C1 segment of cervical spinal cord (tissue), 14 donors: ENCODE results near the gene BRME1.
A peak's percentile ranks its signal among the peaks of the same experiment; 100 is the strongest.
"Not testable (repeated sequence)": the region's sequence is repeated elsewhere in the genome, so short reads cannot be mapped to it uniquely, and the experiment has no call there.

Experiments
- DNase-seq, 14 donors: peaks; one replicate each; lab custom pipeline; 2025; lab: John Stamatoyannopoulos, UW

The BRME1 gene

DNA sequence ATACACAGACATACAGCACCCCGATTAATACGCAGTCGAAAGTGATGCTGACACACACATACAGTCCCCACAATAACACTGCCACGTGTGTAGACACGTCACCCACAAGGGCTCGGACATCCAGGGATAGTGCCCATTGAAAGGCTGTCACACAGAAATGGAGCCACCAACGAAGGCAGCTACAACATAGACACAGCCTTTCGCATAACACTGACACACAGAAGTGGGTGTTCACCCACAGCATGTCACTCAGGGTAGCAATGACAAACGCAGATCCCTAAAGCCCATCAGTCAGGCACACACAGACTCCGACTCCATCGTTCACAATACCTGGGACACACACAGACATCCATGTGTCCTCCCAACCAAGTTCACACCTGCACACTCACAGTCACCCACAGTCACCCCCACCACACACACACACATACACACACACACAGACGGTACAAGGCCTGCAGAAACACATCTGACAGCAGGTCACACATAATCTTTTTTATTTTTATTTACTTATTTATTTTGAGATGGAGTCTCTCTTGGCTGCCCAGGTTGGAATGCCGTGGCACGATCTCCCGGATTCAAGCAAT, 39.4 kb downstream of the BRME1 start:
- no peak for DNase-seq

DNA sequence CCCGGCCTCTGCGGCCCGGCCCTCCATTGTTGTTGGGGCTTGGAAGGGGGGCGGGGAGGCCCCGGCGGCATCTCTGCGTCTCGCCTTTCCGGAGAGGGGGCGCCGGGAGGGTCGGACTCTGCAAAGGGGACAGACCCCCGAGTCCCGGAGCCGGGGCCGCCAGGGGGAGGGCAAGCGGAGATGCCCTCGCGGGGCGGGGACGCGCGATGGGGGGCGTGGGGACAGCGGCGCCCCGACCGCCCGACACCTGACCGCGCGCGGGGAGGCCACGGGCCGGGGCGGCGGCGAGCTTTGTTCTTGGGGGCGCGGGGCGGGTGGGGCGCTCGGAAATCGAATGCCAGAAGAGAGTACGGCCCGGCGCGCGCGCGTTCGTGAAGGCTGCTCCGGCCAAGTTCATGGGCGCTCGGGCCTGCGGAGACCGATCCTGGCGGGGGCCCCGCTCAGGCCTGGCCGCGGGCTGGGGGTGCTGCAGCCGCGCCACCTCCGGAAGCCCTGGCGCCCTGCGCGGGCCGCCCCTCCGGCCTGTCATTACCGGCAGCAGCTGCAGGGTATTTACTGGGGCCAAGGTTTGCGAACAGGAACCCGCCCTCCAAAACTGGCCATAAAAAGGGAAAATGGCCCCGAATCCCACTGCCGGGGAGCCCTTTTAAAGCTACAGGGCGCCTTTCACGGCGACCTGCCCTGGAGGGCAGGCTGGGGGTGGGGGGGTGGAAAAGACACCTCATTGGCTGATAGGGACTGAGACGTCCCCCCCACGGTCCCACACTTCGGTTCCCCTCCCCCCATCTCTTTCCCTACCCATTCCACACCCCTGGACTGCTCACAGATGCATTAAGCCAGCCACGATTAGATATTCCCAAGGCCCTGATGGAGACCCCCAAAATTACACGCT, 40.1 kb downstream of the BRME1 start:
- DNase-seq: peak in 2 of 14 donors; percentile 31 to 39

DNA sequence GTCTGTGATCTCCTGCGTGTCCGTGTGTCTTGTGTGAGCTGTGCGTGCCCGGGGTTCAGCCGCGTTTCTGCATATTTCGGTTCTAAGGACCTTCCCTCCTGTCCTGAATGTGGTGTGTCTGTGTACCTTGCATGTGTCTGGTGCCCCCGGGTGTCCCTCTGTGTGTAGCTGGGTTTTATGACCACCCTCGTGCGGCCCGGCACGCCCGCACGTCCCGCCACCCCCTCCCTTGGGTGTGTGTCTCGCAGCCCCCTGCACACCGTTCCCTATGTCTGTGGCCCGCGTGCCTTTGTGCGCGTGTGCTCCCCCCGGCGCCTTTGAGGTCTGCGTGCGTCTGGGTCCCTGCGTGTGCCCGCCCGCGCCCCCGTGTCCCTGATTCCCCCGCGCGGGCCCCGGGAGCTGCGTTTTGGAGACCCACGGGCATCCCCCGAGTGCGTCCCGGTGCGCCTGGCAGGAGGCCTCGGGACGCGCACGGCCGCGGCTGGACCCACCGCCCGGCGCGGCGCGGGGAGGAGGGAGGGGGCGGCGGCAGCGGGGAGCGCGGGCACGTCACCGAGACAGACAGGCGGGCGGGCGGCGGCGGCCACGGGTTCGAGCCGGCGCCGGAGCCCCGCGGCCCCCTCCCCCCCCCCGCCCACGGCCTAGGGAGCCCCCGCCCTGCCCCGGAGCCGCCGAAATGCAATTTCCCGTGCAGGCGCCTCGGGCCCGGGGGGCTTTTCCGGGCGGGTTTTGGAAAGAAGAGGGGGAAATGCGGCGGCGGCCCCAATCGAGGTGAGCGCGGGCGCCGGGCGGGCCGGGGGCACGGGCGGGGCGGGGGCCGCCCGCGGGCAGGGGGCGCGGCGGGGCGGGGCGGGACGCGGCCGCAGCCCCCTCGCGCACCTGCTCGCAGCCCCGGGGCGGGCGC, 41.0 kb downstream of the BRME1 start:
- no peak for DNase-seq

DNA sequence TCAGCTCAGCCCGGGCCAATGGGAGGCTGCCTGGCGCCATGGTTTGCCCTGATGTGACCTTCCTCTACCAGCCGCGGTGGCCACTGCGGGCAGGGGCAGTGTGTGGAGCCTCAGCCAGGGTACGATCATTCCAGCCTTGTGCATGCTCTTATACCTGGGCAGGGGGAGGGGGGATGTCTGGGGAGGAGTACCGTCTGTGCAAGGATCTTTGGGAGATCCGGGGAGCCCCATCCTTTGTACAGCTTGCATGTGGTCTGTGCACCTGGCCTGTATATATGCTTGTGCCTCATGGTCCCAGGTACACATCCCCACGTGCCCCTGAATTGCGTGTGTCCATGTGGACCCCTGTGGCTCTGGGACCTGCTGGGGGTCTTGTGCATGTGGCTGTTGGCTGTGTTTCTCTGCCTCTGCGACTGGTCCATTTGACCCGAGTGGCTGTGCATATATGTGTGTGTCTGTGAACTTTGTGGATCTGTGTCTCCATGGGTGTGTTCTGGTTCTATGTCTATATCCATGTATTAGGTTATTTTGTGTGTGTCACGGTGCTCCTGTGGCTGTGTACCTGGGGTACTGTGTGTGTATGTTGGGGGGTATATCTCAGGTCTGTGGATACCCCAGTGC, 41.8 kb downstream of the BRME1 start:
- peak in 1 of 14 donors; percentile 8 for DNase-seq

DNA sequence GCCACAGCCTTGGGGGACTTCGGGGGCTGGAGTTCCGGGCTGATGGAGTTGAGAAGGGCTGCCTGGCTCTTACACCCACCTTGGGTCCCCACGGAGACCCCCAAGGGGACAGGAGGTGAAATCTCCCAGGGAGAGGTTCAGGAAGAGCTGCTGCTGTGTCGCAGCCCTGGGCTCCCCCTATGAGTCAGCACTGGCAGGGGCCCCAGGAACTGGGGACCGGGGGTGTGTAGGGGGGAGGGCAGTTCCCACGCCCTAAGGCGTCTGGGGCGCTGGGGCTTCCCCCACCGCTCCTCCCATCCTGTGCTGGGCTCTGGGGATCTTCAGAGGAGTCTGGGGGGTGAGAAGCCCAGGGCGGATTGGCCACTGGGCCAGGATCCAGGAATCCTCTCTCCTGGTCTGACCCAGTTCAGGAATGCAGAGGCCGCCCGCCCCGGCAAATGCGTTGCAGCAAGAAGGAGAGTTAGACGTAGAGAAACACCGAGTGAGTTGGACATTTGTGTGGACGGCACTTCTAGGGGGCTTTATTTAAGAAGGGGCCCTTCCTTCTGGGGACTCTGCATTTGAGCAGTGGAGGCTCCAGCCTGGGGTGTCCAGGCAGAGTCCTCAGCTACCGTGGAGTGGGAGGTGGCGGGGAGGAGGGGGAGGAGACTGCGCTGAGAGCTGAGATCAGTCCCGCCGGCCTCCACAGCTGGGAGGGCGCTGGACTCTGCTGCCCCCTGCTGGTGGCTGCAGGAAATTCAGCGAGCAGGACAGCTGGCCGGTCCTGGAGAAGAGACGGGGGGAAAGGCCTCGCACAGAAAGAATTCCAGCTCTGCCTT, 44.0 kb downstream of the BRME1 start:
- peak in 13 of 14 donors; percentile 54 to 93 (median 83) for DNase-seq

DNA sequence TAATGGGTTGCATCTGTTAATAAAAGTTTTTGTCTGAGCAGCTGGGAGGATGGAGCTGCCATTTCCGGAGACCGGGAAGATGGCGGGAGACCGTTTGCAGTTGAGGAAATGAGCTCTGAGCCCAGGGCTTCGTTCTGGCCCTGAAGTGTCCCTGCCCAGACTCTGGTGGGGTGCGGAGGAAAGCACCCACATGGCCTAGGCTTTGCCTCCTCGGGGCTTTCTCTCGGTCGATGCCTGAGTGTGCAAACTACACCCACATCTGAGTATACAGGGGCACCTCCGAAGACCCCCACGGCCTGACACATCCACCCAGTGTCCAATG, 44.6 kb downstream of the BRME1 start:
- no peak for DNase-seq

DNA sequence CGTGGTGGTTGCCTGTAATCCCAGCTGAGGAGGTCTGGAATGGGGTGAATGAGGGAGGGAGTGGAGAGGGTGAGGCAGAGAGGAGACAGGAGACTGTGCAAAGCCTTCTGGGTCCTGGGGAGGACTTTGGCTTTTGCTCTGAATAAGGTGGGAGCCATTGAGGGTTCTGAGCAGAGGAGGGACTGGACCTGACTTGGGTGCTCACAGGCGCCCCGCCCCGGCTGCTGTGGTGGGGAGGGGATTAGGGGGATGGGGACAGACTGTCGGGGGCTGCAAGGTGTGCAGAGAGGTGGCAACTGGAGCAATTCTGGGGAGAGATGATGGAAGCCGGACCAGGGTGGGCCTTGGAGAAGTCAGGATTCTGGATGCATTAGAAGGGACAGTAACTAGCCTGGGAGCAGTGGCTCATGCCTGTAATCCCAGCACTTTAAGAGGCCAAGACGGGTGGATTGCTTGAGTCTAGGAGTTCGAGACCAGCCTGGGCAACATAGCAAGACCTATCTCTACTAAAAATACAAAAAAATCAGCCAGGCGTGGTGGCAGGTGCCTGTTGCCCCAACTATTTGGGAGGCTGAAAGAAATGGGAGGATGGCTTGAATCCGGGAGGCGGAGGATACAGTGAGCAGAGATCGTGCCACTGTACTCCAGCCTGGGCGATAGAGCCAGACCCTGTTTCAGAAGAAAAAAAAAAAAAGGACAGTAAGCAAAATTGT, 45.1 kb downstream of the BRME1 start:
- DNase-seq: no peak

DNA sequence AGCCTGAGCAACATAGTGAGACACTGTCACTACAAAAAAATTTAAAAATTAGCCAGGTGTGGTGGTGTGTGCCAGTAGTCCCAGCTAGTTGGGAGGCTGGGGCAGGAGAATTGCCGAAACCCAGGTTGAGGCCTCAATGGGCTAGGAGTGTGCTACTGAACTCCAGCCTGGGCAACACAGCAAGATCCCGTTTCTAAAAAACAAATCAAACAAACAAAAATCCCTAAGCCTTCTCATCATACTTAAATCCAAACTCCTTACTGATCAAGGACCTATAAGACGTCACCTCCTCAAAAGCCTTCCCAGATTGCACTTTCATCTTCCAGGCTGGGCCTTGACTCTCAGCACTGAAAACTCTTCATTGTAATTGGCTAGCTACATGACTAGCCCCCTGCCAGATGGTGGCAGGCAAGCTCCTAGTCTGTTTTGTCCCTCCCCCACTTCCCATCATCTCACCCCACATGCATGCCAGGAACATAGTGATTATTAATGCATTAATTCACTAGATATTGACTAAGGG, 46.5 kb downstream of the BRME1 start:
- no peak for DNase-seq

DNA sequence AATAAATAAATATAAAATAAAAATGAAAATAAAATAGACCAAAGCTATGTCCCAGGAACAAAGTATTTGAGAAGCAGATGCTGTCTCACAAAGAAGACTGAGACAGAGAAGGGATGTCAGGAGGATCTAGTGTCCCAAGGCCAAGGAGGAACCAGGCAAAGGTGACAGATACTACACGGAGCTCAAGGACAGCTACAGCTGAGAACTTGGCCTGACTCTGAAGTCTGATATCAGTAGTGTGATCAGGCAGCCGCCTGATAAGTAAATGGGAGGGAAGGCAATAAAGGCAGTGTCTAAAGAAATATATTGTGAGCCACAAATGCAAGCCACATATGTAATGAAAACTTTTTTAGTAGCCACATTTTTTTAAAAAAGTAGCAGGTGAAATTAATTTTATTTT, 49.4 kb downstream of the BRME1 start:
- no peak for DNase-seq

DNA sequence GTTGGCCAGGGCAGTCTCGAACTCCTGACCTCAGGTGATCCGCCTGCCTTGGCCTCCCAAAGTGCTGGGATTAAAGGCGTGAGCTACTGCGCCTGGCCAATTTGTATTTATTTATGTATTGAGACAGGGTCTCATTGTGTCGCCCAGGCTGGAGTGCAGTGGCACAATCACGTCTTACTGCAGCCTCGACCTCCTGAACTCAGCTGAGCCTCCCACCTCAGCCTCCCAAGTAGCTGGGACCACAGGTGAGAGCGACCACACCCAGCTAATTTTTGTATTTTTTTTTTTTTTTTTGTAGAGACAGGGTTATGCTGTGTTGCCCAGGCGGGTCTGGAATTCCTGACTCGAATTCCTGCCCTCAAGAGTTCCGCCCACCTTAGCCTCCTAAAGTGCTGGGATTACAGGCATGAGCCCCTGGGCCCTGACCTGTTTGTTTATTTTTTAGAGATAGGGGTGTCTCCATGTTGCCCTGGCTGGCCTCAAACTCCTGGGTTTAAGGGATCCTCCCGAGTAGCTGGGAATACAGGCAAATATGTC, 53.7 kb downstream of the BRME1 start:
- not testable (repeated sequence) for DNase-seq

DNA sequence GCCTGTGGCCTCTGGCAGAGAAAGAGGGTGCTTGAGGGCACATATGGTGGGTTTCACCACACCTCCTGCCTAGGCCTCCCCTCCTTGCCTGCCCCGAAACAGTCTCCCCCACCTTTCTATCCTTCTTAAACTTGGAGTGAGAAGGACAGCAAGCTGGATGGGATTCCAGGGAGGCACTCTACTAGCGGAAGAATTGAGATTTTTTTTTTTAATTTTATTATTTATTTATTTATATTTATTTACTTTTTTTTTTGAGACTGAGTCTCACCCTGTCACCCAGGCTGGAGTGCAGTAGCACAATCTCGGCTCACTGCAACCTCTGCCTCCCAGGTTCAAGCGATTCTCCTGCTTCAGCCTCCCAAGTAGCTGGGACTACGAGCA, 54.2 kb downstream of the BRME1 start:
- not testable (repeated sequence) for DNase-seq

DNA sequence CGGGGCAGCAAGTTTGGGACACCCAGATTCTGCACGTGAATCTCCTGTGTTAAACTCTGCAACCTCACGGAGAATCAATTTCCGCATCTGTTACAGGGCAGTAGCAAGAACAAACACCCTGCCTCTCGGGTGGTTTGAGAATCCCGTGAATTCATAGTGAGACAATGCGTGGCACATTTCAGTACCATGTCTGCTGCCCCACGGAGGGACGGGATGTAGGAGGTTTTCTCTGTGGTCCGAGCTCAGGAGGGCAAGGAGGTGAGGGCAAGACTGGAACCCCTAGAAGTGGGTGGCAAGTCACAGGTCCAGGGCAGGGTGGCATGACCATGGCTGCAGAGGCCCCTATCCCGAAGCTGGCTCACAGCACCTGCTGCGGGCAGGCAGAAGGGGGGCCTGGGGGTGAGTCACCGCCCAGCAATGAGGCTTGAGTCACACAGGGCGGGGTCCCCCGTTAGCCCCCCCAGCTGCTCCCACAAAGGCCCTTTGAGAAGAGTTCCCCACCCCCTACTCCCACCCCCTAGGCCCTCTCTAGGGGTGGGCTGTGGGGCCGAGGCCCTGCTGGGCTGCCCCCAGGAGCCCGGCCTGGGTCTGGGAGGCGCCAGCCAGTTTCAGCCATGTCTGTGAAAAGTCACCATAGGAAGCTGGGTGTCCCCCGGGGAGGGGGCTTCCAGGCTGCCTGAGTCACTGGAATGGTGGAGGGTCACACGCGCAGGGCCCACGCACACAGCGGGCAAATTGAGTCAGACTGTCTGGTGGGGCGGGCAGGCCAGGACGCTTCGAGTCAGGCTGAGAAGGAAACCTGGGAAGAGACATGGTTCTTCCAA, 54.8 kb downstream of the BRME1 start:
- peak in 10 of 14 donors; percentile 8 to 92 (median 48) for DNase-seq

DNA sequence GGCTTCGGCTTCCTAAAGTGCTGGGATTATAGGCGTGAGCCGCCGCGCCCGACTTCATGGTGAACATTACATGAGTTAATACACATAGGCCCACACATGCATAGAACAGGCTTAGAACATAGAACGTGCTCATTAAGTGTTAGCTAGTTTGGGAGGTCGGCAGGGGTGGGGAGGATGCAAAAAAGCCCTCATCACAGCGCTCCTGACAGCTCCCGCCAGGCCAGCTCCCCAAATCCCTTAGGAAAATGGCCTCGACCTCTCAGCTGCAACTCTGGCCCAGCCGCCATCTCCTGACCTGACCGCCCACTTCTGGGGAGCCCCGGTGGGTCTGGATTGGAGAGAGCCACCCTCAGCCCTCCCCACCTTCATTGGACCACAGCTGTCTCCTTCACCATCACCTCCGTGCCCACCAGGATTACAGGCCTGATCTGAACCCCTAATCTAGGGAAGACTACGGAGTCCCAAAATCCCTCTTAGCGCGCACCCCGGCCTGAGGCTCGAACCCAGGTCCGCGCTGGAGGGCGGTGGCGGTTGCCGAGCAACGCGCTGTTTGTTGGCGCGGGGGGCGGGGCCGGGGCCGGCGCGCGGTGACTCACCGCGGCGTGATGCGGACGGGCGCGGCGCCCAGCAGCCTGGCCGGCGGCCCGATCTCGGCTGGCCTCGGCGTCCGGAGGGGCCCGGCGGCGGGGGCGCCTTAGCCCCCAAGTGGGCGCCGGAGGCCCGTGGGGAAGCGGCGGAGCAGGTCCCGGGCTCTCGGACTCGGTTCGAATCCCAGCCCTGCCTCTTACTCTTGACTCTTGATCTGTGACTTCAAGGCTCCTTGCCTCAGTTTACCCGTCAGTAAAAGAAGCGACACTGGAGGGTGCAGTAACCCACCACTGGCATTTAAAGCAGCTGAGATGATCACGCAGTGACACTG, 55.7 kb downstream of the BRME1 start:
- DNase-seq: peak in 11 of 14 donors; percentile 41 to 84 (median 49)

DNA sequence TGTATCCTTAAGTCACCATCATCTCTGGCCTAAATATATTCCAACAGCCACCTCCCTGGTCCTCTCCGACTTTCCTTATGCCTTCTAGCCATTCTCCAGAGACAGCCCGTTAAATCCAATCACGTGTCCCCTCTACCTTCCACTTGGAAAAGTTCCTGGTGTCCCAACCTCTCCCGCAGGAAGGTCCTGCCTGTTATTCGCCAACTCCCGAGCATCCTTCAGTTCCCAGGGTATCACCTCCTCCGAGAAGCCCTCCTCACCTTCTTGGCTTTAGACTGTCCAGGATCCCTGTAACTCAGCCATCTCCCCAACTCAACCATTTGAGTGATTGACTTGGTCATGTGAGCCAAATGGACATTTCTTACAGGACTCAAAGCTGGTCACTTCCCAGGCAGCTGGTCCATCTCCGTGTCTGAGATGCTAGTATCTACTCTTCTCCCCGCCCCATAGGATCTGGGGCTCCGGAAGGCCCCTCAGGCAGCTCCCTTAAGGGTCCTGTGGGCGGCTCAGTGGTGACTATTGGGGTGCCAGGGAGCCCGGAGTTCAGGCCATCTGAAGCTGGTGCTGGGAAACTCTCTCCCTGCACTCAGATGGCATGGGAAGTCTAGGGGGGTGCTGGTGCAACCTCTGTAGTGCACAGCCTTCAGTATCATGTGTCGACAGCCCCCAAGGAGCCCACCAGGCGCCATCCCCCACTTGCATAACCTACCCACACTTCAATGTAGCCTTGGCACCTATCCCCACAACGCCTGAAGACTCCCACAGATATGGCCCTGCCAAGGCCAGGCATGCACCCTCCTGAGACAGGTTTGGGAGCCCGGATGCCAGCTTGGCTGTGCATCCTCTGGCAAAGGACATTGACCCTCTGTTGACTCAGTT, 56.9 kb downstream of the BRME1 start:
- DNase-seq: no peak

DNA sequence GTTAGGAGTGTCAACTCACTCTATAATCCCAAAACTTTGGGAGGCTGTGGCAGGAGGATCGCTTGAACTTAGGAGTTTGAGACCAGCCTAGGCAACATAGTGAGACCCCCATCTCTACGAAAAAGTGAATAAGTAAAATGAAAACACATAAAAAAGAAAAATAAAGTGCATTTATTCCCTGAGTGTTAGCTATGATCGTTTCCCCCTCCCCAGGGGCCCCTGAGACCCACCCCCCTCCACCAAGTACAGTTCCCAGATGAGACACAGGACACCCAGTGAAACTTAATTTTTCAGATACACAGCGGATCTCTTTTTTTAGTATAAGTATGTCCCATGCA, 57.6 kb downstream of the BRME1 start:
- DNase-seq: no peak

DNA sequence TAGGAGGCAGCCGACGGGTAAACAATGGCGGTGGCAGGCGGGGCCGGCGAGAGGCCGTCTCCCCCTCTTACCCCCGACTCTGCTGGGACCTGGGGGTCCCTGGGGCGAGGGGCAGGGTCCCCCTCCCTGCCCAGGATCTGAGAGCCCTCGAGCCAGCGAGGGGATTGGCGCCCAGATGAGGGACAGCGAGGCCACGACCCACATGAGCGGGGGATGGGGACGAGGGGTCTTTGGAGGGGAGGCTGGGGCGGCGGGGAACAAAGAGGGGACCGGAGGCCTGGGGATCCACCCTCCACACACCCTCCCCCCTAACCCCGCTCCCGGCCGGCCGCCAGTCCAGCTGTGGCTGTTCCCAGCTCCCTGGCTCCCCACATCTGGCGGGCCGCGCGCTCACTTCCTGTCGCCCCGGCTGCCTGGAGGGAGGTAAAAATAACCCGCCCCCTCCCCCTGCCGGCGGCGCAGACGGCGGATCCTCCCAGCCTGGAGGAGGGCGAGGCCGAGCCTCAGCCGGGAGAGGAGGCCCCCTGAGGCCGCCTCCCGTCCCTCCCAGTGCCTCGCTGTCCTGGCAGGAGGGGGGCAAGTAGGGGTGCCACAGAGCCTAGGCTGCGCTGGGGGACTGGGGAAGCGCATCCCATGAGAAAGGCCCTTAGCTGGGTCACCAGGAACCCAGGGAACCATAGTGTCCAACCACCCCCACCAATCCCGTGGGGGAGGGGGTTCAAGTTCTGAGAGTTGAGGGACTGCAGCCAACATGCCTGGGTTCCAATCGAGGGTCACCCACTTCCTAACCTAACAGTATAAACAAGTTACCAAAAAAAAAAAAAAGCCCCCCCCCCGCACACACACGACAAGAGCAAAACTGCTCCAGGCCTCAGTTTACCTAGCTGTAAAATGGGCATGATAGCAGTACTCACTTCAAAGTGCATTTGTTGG, 58.2 kb downstream of the BRME1 start:
- peak in 12 of 14 donors; percentile 15 to 83 (median 60) for DNase-seq
